GM12874 (cell line): ENCODE measurements around the gene RELT.

Source experiments
- TF ChIP-seq, protein P1 (sequence below): IDR thresholded peaks from 2 replicates; pipeline ENCODE4 v1.5.1; 2011; ENCODE audit warnings: low read depth, mild to moderate bottlenecking, control low read depth, low read length, moderate library complexity; ENCODE audit not compliant: insufficient read depth

RELT gene

DNA sequence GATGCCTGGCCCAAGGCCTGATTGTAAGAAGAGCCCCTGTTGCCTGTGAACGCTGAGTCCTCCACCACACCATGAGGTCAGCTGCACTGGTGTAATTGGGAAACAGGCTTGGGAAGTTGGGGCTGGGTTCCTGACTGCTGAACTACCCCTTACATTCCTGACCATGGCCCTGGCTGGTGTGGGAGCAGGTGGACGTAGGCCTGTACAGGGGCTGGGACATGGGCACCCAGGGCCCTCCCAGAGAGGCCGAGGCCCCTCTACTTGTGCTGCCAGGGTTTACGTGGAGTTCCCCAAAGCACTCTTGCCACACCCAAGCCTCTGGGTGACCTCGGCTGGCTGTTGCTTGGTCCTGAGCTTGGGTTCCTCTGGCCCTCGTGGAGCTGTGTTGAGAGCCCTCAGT lies 5.4 kb downstream of the RELT start:
- TF ChIP-seq, protein P1, sequence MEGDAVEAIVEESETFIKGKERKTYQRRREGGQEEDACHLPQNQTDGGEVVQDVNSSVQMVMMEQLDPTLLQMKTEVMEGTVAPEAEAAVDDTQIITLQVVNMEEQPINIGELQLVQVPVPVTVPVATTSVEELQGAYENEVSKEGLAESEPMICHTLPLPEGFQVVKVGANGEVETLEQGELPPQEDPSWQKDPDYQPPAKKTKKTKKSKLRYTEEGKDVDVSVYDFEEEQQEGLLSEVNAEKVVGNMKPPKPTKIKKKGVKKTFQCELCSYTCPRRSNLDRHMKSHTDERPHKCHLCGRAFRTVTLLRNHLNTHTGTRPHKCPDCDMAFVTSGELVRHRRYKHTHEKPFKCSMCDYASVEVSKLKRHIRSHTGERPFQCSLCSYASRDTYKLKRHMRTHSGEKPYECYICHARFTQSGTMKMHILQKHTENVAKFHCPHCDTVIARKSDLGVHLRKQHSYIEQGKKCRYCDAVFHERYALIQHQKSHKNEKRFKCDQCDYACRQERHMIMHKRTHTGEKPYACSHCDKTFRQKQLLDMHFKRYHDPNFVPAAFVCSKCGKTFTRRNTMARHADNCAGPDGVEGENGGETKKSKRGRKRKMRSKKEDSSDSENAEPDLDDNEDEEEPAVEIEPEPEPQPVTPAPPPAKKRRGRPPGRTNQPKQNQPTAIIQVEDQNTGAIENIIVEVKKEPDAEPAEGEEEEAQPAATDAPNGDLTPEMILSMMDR: no peak

DNA sequence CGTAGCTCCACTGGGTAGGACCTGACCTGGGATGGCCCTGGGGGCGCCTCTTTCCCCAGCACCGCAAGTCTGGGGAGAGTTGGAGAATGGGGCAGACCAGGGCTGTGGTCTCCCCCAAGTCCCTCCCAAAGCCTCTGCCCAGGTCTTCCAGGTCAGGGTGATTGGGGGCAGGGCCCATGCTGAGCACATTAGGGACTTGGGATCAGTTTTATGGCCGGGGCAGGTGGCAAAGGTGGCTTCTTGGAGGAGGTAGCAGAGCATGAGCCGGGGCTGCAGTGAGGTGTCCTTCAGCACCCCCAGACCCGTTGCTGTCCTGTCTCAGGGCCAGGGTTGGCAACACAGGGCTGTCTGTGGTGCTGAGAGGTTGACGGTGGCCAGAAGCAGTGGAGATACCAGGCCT lies 6.0 kb downstream of the RELT start:
- TF ChIP-seq, protein P1: no peak

DNA sequence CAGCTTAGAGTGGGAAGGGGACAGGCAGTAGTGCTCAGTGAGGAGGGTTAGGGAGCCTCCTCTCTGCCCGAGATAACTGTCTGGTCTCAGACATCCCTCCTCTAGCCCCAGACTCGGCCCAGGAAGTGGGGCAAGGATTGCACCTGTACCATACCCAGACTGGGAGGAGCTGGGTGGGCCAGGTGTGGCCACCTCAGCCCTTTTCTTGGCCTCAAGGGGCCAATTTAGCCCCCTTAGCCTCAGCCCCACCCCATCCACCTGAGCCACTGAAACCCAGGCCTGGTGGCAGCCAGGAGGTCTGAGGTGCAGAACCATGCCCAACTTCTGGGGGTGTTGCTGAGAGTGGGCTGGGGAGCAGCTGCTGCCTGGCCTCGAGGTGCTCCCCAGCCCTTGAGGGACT lies 6.5 kb downstream of the RELT start:
- TF ChIP-seq, protein P1: no peak

DNA sequence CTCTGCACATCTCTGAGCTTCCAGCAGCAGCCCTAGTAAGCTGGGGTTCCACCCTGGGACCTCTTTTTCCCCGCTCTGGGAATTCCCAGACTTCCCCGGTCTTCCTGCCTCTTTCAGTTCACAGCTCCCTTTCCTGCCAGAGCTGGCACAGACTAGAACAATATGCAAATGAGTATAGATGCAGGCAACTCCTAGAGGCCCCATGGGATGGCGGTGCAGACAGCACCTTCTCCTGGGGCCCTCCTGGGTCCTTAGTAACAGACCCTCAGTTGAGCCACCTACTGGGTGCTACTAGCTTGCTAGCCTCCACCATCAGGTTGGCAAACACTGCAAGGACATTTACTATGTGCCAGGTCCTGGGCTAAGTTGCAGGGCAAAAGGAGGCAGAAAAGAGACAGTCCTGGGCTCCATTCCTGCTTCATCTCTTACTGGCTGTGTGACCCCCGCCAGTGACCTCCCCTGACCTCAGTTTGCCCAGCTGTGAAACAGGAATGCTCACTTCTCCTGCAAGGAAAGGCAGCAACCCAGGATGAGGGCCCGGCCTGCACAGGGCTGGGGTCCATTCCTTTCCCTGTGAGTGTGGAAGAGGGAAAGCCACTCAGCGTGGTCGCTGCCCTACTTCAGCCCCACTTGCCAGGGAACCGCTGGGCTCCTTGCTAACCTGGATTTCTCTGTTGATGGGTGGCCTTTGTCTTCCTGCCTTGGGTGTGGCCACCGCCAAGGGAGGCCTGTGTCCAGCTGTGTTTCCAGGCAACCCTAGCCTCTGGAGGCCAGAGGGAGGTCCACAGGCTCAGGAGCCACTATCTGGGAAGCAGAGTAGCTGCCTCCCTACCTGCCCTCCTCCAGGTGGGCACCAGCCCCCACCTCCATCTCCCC lies 7.3 kb downstream of the RELT start:
- TF ChIP-seq, protein P1: 0 out of 2 replicates have a peak, but pooled peaks have one; percentile 2

DNA sequence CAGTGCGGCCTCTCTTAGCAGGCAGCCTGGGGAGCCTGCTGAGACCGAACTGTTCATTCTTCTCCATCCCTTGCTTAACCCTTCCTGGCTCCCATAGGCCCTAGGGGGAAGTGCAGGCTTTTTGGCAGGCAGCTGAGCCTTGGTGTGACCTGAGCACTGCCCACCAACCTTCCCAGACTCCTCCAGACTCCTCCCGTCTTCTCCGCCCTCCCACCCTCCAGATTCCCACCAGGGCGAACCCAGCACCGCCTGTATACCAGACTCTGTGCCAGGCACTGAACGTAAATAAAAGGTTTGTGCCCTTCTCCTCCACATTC lies 7.9 kb downstream of the RELT start:
- TF ChIP-seq, protein P1: no peak

DNA sequence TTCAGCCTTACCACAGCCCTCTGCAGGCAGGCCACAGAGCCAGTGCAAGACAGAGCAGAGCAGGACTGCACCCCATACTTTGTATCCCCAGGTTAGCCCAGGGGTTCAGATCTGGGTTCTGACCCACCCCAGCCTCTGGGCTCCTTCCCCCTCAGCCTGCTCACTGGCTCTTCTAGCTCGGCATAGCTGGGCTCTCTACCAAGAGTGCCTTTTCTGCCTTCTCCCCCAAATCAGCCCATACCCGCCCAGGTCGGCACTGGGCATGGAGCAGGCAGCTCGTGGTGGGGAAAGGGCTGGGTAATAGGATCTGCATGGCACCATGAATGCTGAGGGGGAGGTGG lies 8.3 kb downstream of the RELT start:
- TF ChIP-seq, protein P1: no peak

DNA sequence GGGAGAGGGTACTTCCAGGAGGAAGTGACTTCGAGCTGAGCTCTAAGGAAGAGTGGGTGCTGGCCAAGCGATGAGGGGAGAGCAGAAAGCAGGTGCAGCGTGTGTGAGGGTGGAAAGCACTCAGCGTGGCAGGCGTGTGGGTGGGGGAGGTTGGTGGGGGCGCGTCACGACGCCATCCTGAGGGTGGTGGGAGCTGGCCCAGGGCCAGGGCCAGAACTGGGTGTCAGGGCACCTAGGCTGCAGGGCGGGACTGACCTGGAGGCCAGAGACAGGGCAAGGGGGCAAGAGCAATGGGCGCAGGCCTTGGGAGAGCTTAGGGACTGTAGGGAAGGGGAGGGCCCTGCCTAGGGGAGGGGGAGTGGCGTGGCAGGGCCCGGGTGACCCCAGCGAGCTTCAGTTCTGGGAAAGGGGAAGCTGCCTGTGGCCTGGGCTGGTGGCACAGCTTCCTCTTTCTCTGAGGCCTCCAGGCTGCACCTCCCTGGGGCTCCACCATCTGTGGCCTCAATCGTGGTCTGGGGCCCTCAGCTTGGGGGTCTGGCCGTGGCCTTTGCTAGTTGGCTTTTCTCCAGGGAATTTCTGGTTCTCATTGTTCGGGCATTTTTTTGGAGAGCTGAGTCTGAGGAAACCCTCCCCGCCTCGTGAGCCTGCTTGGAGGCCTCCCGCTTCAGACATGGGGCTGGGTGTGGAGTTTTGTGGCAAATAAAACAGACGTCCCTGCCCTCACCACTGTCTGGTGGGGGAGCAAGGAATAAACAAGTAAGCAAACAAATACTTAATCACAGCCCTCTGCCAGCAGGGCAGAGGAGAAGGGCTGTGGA lies 8.9 kb downstream of the RELT start:
- TF ChIP-seq, protein P1: no peak
